Measurements from ENCODE around the gene ZSWIM6. TPM values are rescaled to one million over a fixed set of nuclear protein-coding genes. Genes with fewer than 3 reads are reported as not detected.
A peak's percentile ranks its signal among the peaks of the same experiment; 100 is the strongest.

ZSWIM6 gene
- polyA plus RNA-seq, 2 of the 4 experiments (the other 2 are of a cell fraction): 8.9 to 18.0 TPM

GRCh38 chr5:61311836-61312808 lies 19.9 kb upstream of the ZSWIM6 start:
- ATAC-seq (peak; percentile 73 to 79), FAIRE-seq (no peak), DNase-seq (ENCODE audit: low read depth in 1 of 2, low spot score in 1 of 2) (peak in 1 of 2 experiments; percentile 92)
- ChIA-PET CTCF (interaction anchor here (1.2 to 2.7 kb wide), 3 partner anchors 11 to 96 kb away, joined by 4 to 14 read pairs (median 13); no protein-coding TSS in a partner anchor), POLR2A (interaction anchor here (1.0 to 2.7 kb wide), 2 partner anchors 10 to 19 kb away, joined by 5 to 29 read pairs; partner anchors contain the start of gene ZSWIM6)
- Histone ChIP-seq H3K4me2 (peak overlapping the region; percentile 55), H3K4me1 (peaks cover 69% of the 10 kb centered on the region), H3K27ac (peak overlapping the region; percentile 60 to 68), H3K4me3 (no peak overlapping the region), H3K9me3 (no peaks in the 10 kb centered on the region)
- WGBS (ENCODE audit: missing lambda C conversion rate): 10% methylated on average over 8 of the region's 8 CpGs
- TF ChIP-seq FOXS1 (CRISPR knock-in tag; IDR thresholded peaks at IDR 0.05): no peak; the same call in 1 of the 2 replicates
- TF ChIP-seq EP300 (IDR thresholded peaks at IDR 0.05): peak; percentile 26 to 52; a peak in 2 of 5 replicates
- peak; percentile 35; the same call in 1 of the 2 replicates for TF ChIP-seq FOSB (CRISPR knock-in tag; IDR thresholded peaks at IDR 0.05)
- TF ChIP-seq, protein P1, sequence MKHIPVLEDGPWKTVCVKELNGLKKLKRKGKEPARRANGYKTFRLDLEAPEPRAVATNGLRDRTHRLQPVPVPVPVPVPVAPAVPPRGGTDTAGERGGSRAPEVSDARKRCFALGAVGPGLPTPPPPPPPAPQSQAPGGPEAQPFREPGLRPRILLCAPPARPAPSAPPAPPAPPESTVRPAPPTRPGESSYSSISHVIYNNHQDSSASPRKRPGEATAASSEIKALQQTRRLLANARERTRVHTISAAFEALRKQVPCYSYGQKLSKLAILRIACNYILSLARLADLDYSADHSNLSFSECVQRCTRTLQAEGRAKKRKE (CRISPR knock-in tag; IDR thresholded peaks at IDR 0.05; ENCODE audit: low read depth): 0 out of 2 replicates have a peak, but pooled peaks have one; percentile 30
- TF ChIP-seq ZSCAN20 (CRISPR knock-in tag; IDR thresholded peaks at IDR 0.05): 0 out of 2 replicates have a peak, but pooled peaks have one; percentile 49
- TF ChIP-seq MAX (IDR thresholded peaks at IDR 0.05): peak; percentile 41; the same call in 1 of the 2 replicates
- TF ChIP-seq JUNB (IDR thresholded peaks at IDR 0.05): peak; percentile 76
- peak; percentile 68; the same call in 1 of the 2 replicates for TF ChIP-seq GATA3 (IDR thresholded peaks at IDR 0.05; ENCODE audit: borderline replicate concordance)
- no peak for TF ChIP-seq BHLHE40 (IDR thresholded peaks at IDR 0.05; ENCODE audit: low read depth, low read length)
- TF ChIP-seq HEYL (CRISPR knock-in tag; IDR thresholded peaks at IDR 0.05): no peak
- TF ChIP-seq HOXA7 (CRISPR knock-in tag; IDR thresholded peaks at IDR 0.05): no peak
- TF ChIP-seq FOSL2 (IDR thresholded peaks at IDR 0.05): peak; percentile 61
- peak; percentile 79 for TF ChIP-seq FOSL2 (CRISPR knock-in tag; IDR thresholded peaks at IDR 0.05)
- peak in 1 of 2 experiments; percentile 46; a peak in 1 of 4 replicates for TF ChIP-seq CEBPB (IDR thresholded peaks at IDR 0.05)

- Histone ChIP-seq H3K4me1 (peaks cover 49% of the 10 kb centered on the region), H3K27ac (peak overlapping the region; percentile 59 to 68), H3K4me2 (peak overlapping the region; percentile 55), H3K9me3 (no peaks in the 10 kb centered on the region), H3K4me3 (no peak overlapping the region)
- FAIRE-seq: peak; percentile 77
- ATAC-seq: peak; percentile 79 to 82
- ChIA-PET POLR2A (interaction anchor here (0.6 to 2.1 kb wide), 4 partner anchors 9 to 17 kb away, joined by 3 to 31 read pairs (median 8); partner anchors contain the start of gene ZSWIM6), CTCF (interaction anchor here (1.3 to 1.8 kb wide), 5 partner anchors 11 to 345 kb away, joined by 3 to 7 read pairs (median 4); no protein-coding TSS in a partner anchor)
- WGBS (ENCODE audit: missing lambda C conversion rate): 31% methylated on average over 1 of the region's 1 CpG
- DNase-seq (ENCODE audit: low read depth in 1 of 2, low spot score in 1 of 2): peak in 1 of 2 experiments; percentile 80
- no peak; the same call in 2 of the 3 replicates for TF ChIP-seq BCL3 (IDR thresholded peaks at IDR 0.05)
- 0 out of 5 replicates have a peak, but pooled peaks of 1 of the 2 experiments have one; percentile 22 for TF ChIP-seq RAD21 (conservative IDR thresholded peaks at IDR 0.05 in 1 of 2, IDR thresholded peaks at IDR 0.05 in 1 of 2)
- no peak for TF ChIP-seq KDM1A (IDR thresholded peaks at IDR 0.05; ENCODE audit: low read depth)
- TF ChIP-seq ZC3H11A (IDR thresholded peaks at IDR 0.05): no peak
- TF ChIP-seq, protein P2, sequence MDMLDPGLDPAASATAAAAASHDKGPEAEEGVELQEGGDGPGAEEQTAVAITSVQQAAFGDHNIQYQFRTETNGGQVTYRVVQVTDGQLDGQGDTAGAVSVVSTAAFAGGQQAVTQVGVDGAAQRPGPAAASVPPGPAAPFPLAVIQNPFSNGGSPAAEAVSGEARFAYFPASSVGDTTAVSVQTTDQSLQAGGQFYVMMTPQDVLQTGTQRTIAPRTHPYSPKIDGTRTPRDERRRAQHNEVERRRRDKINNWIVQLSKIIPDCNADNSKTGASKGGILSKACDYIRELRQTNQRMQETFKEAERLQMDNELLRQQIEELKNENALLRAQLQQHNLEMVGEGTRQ (IDR thresholded peaks at IDR 0.05): 0 out of 2 replicates have a peak, but pooled peaks have one; percentile 9
- no peak for TF ChIP-seq RNF2 (IDR thresholded peaks at IDR 0.05; ENCODE audit: borderline replicate concordance, low read depth)
- TF ChIP-seq EHF (CRISPR knock-in tag; IDR thresholded peaks at IDR 0.05): no peak
- TF ChIP-seq JUNB (IDR thresholded peaks at IDR 0.05): peak; percentile 78
- TF ChIP-seq HDAC2 (IDR thresholded peaks at IDR 0.05): no peak
- TF ChIP-seq CTCF (IDR thresholded peaks at IDR 0.05): no peak
- TF ChIP-seq MAX (IDR thresholded peaks at IDR 0.05): no peak; the same call in 1 of the 2 replicates
- no peak for TF ChIP-seq ESRRA (IDR thresholded peaks at IDR 0.05; ENCODE audit: borderline replicate concordance, low read length)
- peak in 1 of 2 experiments; percentile 62; a peak in 2 of 5 replicates for TF ChIP-seq JUN (IDR thresholded peaks at IDR 0.05)
- TF ChIP-seq PBX3 (IDR thresholded peaks at IDR 0.05): 0 out of 2 replicates have a peak, but pooled peaks have one; percentile 32
- TF ChIP-seq EP300 (IDR thresholded peaks at IDR 0.05): peak; percentile 50 to 69; a peak in 1 of 5 replicates
- peak; percentile 57 for TF ChIP-seq FOSL2 (IDR thresholded peaks at IDR 0.05)
- TF ChIP-seq FOSL2 (CRISPR knock-in tag; IDR thresholded peaks at IDR 0.05): peak; percentile 83
These were observed 17.9 kb upstream of the ZSWIM6 start for GRCh38 chr5:61313960-61314681.
